Gastroesophageal sphincter (tissue), 3 donors: ENCODE measurements around the gene ZNF32.

Source experiments
- CTCF ChIP-seq, 4 experiments: fragments of 200-600 bp in 2 of 4; fragments of 450-650 bp in 2 of 4; sonication (generic) in 1 of 4; IDR thresholded peaks; one replicate each; pipeline ENCODE4 v1.5.1; 2017 to 2019; ENCODE audit warnings: antibody characterized with exemption in 4 of 4, mild to moderate bottlenecking in 2 of 4, moderate library complexity in 2 of 4
- POLR2A ChIP-seq, 2 donors: fragments of 450-650 bp; IDR thresholded peaks; one replicate each; pipeline ENCODE4 v1.6.1; 2017; ENCODE audit warnings: antibody characterized with exemption in 2 of 2, mild to moderate bottlenecking in 2 of 2, moderate library complexity in 1 of 2
- POLR2AphosphoS5 ChIP-seq: sonication (generic); formaldehyde crosslinking; IDR thresholded peaks from one replicate; pipeline ENCODE4 v1.6.1; 2017; ENCODE audit warnings: antibody characterized with exemption

GRCh38 chr10:43691485-43691884 is 42.8 kb upstream of the ZNF32 start:
- TF ChIP-seq POLR2A (IDR thresholded peaks at IDR 0.05) (no peak), CTCF (IDR thresholded peaks at IDR 0.05) (no peak), POLR2AphosphoS5 (no peak)
